HCT116 (cell line): ENCODE measurements around the gene NLRC4. TPM values are rescaled to one million over a fixed set of nuclear protein-coding genes. Genes with fewer than 3 reads are reported as not detected.

Experiments
- ATAC-seq: fragments of 200-7000 bp; cut with Tn5 transposase; 2 replicates; pipeline ENCODE4 v1.9.1; 2020; ENCODE audit warnings: mild to moderate bottlenecking, moderate library complexity
- BruUV-seq: library from RNA; stranded (reverse); fragments of 400-500 nt; replicated peaks from 2 replicates; lab custom pipeline; 2021; lab: Mats Ljungman, UMichigan
- CTCF ChIA-PET: fragments of 300-600 bp; sonication (Branson Sonifier 250); formaldehyde crosslinking; loops from one replicate; lab custom pipeline; 2021; ENCODE audit warnings: antibody characterized with exemption; lab: Charles Lee
- POLR2A ChIA-PET: fragments of 300-600, 350-600 bp; sonication (Branson Sonifier 250); formaldehyde crosslinking; loops from one replicate; lab custom pipeline; 2021; ENCODE audit warnings: antibody characterized with exemption; lab: Charles Lee
- RAD21 ChIA-PET, 2 experiments: fragments of 300-600 bp; sonication (Branson Sonifier 250); formaldehyde crosslinking; loops; one replicate each; lab custom pipeline; 2023; ENCODE audit warnings: low total read pairs in 2 of 2; ENCODE audit not compliant: uncharacterized antibody in 2 of 2, unreplicated experiment in 2 of 2, low non-redundant PET in 1 of 2; lab: Charles Lee
- DNase-seq: peaks from one replicate; pipeline ENCODE4 v3.0.0-alpha.2; 2010; ENCODE audit warnings: low read depth, low spot score
- H2AFZ ChIP-seq: fragments of 200-600 bp; shearing (Covaris generic), sonication (generic); 2 replicates; pipeline ENCODE4 v1.6.1; 2017; ENCODE audit warnings: low read depth, mixed run types, mixed read lengths, antibody characterized with exemption, low read length; ENCODE audit not compliant: poor library complexity, severe bottlenecking
- H3K27ac ChIP-seq: 2 replicates; pipeline ENCODE4 v1.5.1; 2012; ENCODE audit warnings: low read depth, low read length
- H3K27me3 ChIP-seq: fragments of 200-600 bp; sonication (generic); 2 replicates; pipeline ENCODE4 v1.6.1; 2016; ENCODE audit warnings: mixed run types, low read length, mixed read lengths; ENCODE audit not compliant: insufficient read depth
- H3K36me3 ChIP-seq, 2 experiments: fragments of 200-500 bp in 1 of 2; fragments of 200-600 bp in 1 of 2; sonication (Bioruptor generic) in 1 of 2; sonication (generic) in 1 of 2; 2 replicates each; pipeline versions ENCODE4 v1.5.1 to v1.6.1; 2014 to 2016; ENCODE audit warnings: low read length in 2 of 2, inconsistent platforms in 1 of 2, mixed read lengths in 1 of 2, mixed run types in 1 of 2; ENCODE audit not compliant: insufficient read depth in 2 of 2, control insufficient read depth in 1 of 2
- H3K4me1 ChIP-seq, 2 experiments: fragments of 200-600 bp in 1 of 2; sonication (generic) in 1 of 2; 2 replicates each; pipeline versions ENCODE4 v1.5.1 to v1.6.1; 2012 to 2017; ENCODE audit warnings: low read length in 2 of 2, inconsistent platforms in 1 of 2, mild to moderate bottlenecking in 1 of 2, mixed read lengths in 1 of 2, mixed run types in 1 of 2, moderate library complexity in 1 of 2; ENCODE audit not compliant: insufficient read depth in 2 of 2, control insufficient read depth in 1 of 2
- H3K4me2 ChIP-seq: fragments of 200-600 bp; sonication (generic); 2 replicates; pipeline ENCODE4 v1.6.1; 2017; ENCODE audit warnings: mixed run types, low read length, mixed read lengths
- H3K4me3 ChIP-seq, 2 experiments: fragments of 200-600 bp in 1 of 2; sonication (generic) in 1 of 2; replicated peaks in 1 of 2; 2 replicates each; pipeline ENCODE4 v1.5.1; 2011 to 2016; ENCODE audit warnings: low read length in 2 of 2, control low read depth in 1 of 2, low read depth in 1 of 2, mild to moderate bottlenecking in 1 of 2, mixed read lengths in 1 of 2, mixed run types in 1 of 2
- H3K79me2 ChIP-seq: fragments of 200-600 bp; sonication (generic); 2 replicates; pipeline ENCODE4 v1.6.1; 2017; ENCODE audit warnings: mild to moderate bottlenecking, mixed run types, low read length, moderate library complexity, mixed read lengths; ENCODE audit not compliant: insufficient read depth
- H3K9ac ChIP-seq: fragments of 200-600 bp; sonication (generic); 2 replicates; pipeline ENCODE4 v1.6.1; 2016; ENCODE audit warnings: low read length, mixed read lengths
- H3K9me2 ChIP-seq: fragments of 200-600 bp; sonication (generic), shearing (Covaris generic); 2 replicates; pipeline ENCODE4 v1.6.1; 2017; ENCODE audit warnings: mixed run types, mild to moderate bottlenecking, moderate library complexity; ENCODE audit not compliant: insufficient read depth
- H3K9me3 ChIP-seq, 2 experiments: fragments of 200-500 bp in 1 of 2; fragments of 200-600 bp in 1 of 2; sonication (Bioruptor generic) in 1 of 2; sonication (generic) in 1 of 2; 2 replicates each; pipeline ENCODE4 v1.6.1; 2014 to 2017; ENCODE audit warnings: low read length in 2 of 2, mixed read lengths in 2 of 2, inconsistent platforms in 1 of 2, low read depth in 1 of 2, mild to moderate bottlenecking in 1 of 2, mixed run types in 1 of 2, moderate library complexity in 1 of 2; ENCODE audit not compliant: control insufficient read depth in 1 of 2, insufficient read depth in 1 of 2
- H4K20me1 ChIP-seq: fragments of 200-600 bp; sonication (generic), shearing (Covaris generic); 2 replicates; pipeline ENCODE4 v1.6.1; 2017; ENCODE audit warnings: mixed run types, mild to moderate bottlenecking, moderate library complexity; ENCODE audit not compliant: insufficient read depth
- CBX3 ChIP-seq: IDR thresholded peaks from 2 replicates; pipeline ENCODE4 v1.6.1; 2012; ENCODE audit warnings: low read depth
- CEBPB ChIP-seq: IDR thresholded peaks from 2 replicates; pipeline ENCODE4 v1.6.1; 2012; ENCODE audit warnings: low read depth
- EGR1 ChIP-seq: IDR thresholded peaks from 2 replicates; pipeline ENCODE4 v1.6.1; 2012; ENCODE audit warnings: low read depth
- ELF1 ChIP-seq: IDR thresholded peaks from 2 replicates; pipeline ENCODE4 v1.6.1; 2012; ENCODE audit warnings: low read depth, borderline replicate concordance
- JUND ChIP-seq: IDR thresholded peaks from 2 replicates; pipeline ENCODE4 v1.6.1; 2012
- POLR2A ChIP-seq: IDR thresholded peaks from 2 replicates; pipeline ENCODE4 v1.7.0; 2011; ENCODE audit warnings: borderline replicate concordance; ENCODE audit not compliant: insufficient read depth, insufficient read length; ENCODE audit errors: extremely low read depth
- POLR2AphosphoS5 ChIP-seq: IDR thresholded peaks from 2 replicates; pipeline ENCODE4 v1.6.1; 2011; ENCODE audit warnings: mild to moderate bottlenecking, low read depth, low read length, moderate library complexity
- RAD21 ChIP-seq: IDR thresholded peaks from 2 replicates; pipeline ENCODE4 v1.6.1; 2012; ENCODE audit warnings: low read depth, mild to moderate bottlenecking
- REST ChIP-seq: IDR thresholded peaks from 2 replicates; pipeline ENCODE4 v1.6.1; 2012; ENCODE audit warnings: low read depth
- SIN3A ChIP-seq: IDR thresholded peaks from 2 replicates; pipeline ENCODE4 v1.6.1; 2012; ENCODE audit warnings: low read depth
- SP1 ChIP-seq: IDR thresholded peaks from 2 replicates; pipeline ENCODE4 v1.6.1; 2012; ENCODE audit warnings: low read depth
- TCF7L2 ChIP-seq: IDR thresholded peaks from 2 replicates; pipeline ENCODE4 v1.7.0; 2011; ENCODE audit warnings: borderline replicate concordance, inconsistent platforms; ENCODE audit not compliant: insufficient read depth, insufficient read length; ENCODE audit errors: extremely low read depth
- ZFX ChIP-seq: fragments of 450-650 bp; IDR thresholded peaks from 2 replicates; pipeline ENCODE4 v1.6.1; 2017
- ZNF274 ChIP-seq: fragments of 200-500 bp; sonication (Bioruptor generic); IDR thresholded peaks from 2 replicates; pipeline ENCODE4 v1.6.1; 2014; ENCODE audit warnings: mild to moderate bottlenecking, low read depth, low read length, inconsistent platforms
- intact Hi-C: fragments of 100-400 bp; cut with micrococcal nuclease; formaldehyde crosslinking; loops from 2 replicates; pipeline ENCODE4 v1.10.0; 2022
- total RNA-seq: library from RNA; stranded (reverse); gene quantifications from one replicate; pipeline ENCODE4 v1.2.1, GENCODE V29; 2021; ENCODE audit not compliant: unreplicated experiment
- TF ChIP-seq, protein P1 (sequence below): IDR thresholded peaks from 2 replicates; pipeline ENCODE4 v1.6.1; 2012

NLRC4 gene
- total RNA-seq, 1 experiment from 2014 or later: not detected

DNA sequence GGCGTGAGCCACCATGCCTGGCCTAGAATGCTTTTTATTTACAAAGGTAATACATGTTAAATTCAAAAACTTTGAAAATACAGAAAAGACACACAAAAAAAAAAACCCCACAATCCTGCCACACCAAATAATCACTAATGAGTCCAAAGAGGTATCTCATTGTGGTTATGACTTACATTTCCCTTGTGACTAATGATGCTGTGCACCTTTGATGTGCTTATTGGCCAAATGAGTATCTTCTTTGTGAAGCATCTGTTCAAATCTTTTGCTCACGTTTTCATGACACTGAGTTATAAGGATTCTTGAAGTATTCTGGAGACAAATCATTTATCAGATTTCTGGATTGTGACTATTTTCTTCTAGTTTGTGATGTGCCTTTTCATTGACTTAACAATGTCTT is 6.4 kb upstream of the NLRC4 start:
- TF ChIP-seq, protein P1, sequence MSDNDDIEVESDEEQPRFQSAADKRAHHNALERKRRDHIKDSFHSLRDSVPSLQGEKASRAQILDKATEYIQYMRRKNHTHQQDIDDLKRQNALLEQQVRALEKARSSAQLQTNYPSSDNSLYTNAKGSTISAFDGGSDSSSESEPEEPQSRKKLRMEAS: no peak
- TF ChIP-seq SIN3A: no peak
- no peak for TF ChIP-seq SP1
- TF ChIP-seq POLR2AphosphoS5: no peak
- TF ChIP-seq JUND: no peak
- TF ChIP-seq ZFX: no peak
- no peak for TF ChIP-seq RAD21
- TF ChIP-seq ZNF274: no peak
- no peak for TF ChIP-seq CBX3
- TF ChIP-seq, all 23 proteins: peak for 0
- no peaks in the 10 kb centered on the region for H3K9me3 ChIP-seq
- ChIA-PET POLR2A (no interaction called here), RAD21 (no interaction called here), CTCF (no interaction called here)
- H3K79me2 ChIP-seq: no peaks in the 10 kb centered on the region
- H3K4me1 ChIP-seq: no peaks in the 10 kb centered on the region
- no peaks in the 10 kb centered on the region for H3K36me3 ChIP-seq
- no peak overlapping the region for H3K9ac ChIP-seq
- no peak overlapping the region for H3K4me3 ChIP-seq
- BruUV-seq: no TSS peak
- no peak overlapping the region for H3K27ac ChIP-seq
- no peaks in the 10 kb centered on the region for H4K20me1 ChIP-seq
- DNase-seq (no peak), ATAC-seq (no peak)
- H2AFZ ChIP-seq: no peak overlapping the region
- H3K27me3 ChIP-seq: no peaks in the 10 kb centered on the region
- no peaks in the 10 kb centered on the region for H3K9me2 ChIP-seq
- intact Hi-C loops: no loop called here
- no peak overlapping the region for H3K4me2 ChIP-seq

GRCh38 chr2:32262105-32262504 is 2.6 kb downstream of the NLRC4 start:
- ChIA-PET RAD21 (no interaction called here), POLR2A (no interaction called here), CTCF (no interaction called here)
- H3K9me2 ChIP-seq: no peaks in the 10 kb centered on the region
- H3K27me3 ChIP-seq: no peaks in the 10 kb centered on the region
- no peaks in the 10 kb centered on the region for H3K36me3 ChIP-seq
- no peak overlapping the region for H2AFZ ChIP-seq
- intact Hi-C loops: no loop called here
- BruUV-seq: no TSS peak
- no peak for DNase-seq
- no peak overlapping the region for H3K9ac ChIP-seq
- no peak overlapping the region for H3K27ac ChIP-seq
- ATAC-seq: no peak
- no peak for TF ChIP-seq CEBPB
- no peak for TF ChIP-seq TCF7L2
- no peak for TF ChIP-seq ZFX
- TF ChIP-seq CBX3: no peak
- TF ChIP-seq SP1: no peak
- TF ChIP-seq EGR1: no peak
- no peak for TF ChIP-seq ELF1
- no peak for TF ChIP-seq REST
- TF ChIP-seq POLR2A: no peak
- no peaks in the 10 kb centered on the region for H3K4me1 ChIP-seq
- no peak overlapping the region for H3K4me2 ChIP-seq
- no peak overlapping the region for H3K4me3 ChIP-seq
- H4K20me1 ChIP-seq: no peaks in the 10 kb centered on the region
- no peaks in the 10 kb centered on the region for H3K9me3 ChIP-seq
- H3K79me2 ChIP-seq: no peaks in the 10 kb centered on the region
